Motor neuron (in vitro differentiated cells): ENCODE results near the gene HSPB7. TPM values are rescaled to one million over a fixed set of nuclear protein-coding genes. Genes with fewer than 3 reads are reported as not detected.
A peak's percentile ranks its signal among the peaks of the same experiment; 100 is the strongest.
"Not testable (repeated sequence)": the region's sequence is repeated elsewhere in the genome, so short reads cannot be mapped to it uniquely, and the experiment has no call there.

Experiments
- ATAC-seq, 8 experiments: fragments of 200-7000 bp; cut with Tn5 transposase; replicated peaks in 6 of 8; 2 replicates each; pipeline ENCODE4 v1.8.0; 2021; ENCODE audit warnings: mild to moderate bottlenecking in 8 of 8, moderate library complexity in 8 of 8
- H3K27ac ChIP-seq, 2 donors: fragments of 250-450 bp; sonication (Bioruptor Pico); 2 replicates each; pipeline ENCODE4 v1.9.0; 2021; ENCODE audit warnings: antibody characterized with exemption in 2 of 2, mild to moderate bottlenecking in 2 of 2, moderate library complexity in 1 of 2
- H3K4me1 ChIP-seq, 2 donors: fragments of 250-450 bp; sonication (Bioruptor Pico); replicated peaks in 1 of 2; 2 replicates each; pipeline ENCODE4 v1.6.1; 2021; ENCODE audit warnings: antibody characterized with exemption in 2 of 2, mild to moderate bottlenecking in 2 of 2, moderate library complexity in 1 of 2
- H3K4me3 ChIP-seq, 5 donors: fragments of 250-450 bp; sonication (Bioruptor Pico); 2 replicates each; pipeline ENCODE4 v1.9.0; 2021; ENCODE audit warnings: antibody characterized with exemption in 5 of 5, mild to moderate bottlenecking in 5 of 5, moderate library complexity in 4 of 5
- WGBS, 10 experiments: fragments of 450-650 bp; shearing (Covaris generic); methylation state at CpG; one replicate each; pipeline ENCODE4 v1.0.0; 2022; 5-methylcytosine and 5-hydroxymethylcytosine counted together
- in situ Hi-C, 9 experiments: fragments of 400-800 bp; cut with MboI; loops; one replicate each; pipeline ENCODE4 v1.15.0; 2021; ENCODE audit warnings: low sequenced_read_pairs in 9 of 9, low pct_unique_long_range_greater_than_20kb in 2 of 9; ENCODE audit not compliant: unreplicated experiment in 9 of 9
- total RNA-seq, 8 experiments: library from RNA; unstranded; fragments of 300-600 nt; gene quantifications; 2 replicates each; pipeline versions ENCODE4 v1.2.3 to v1.2.4, GENCODE V29; 2022

HSPB7 gene
- total RNA-seq, 8 experiments from 2014 or later: 0.11 to 1.6 (median 0.47) TPM

- Histone ChIP-seq H3K4me1 (peaks cover 13 to 15% of the 10 kb centered on the region in 2 donors), H3K4me3 (no peak overlapping the region), H3K27ac (no peak overlapping the region)
- ATAC-seq: no peak
- 29 to 100% (median 69%) methylated on average over 1 to 8 of the region's 19 CpGs; no CpG with 5 or more reads in 4 of the 10 experiments for WGBS, 10 experiments
- in situ Hi-C loops: no loop called here
Observed at GRCh38 chr1:16028237-16029002, 10.6 kb upstream of the HSPB7 start.

DNA sequence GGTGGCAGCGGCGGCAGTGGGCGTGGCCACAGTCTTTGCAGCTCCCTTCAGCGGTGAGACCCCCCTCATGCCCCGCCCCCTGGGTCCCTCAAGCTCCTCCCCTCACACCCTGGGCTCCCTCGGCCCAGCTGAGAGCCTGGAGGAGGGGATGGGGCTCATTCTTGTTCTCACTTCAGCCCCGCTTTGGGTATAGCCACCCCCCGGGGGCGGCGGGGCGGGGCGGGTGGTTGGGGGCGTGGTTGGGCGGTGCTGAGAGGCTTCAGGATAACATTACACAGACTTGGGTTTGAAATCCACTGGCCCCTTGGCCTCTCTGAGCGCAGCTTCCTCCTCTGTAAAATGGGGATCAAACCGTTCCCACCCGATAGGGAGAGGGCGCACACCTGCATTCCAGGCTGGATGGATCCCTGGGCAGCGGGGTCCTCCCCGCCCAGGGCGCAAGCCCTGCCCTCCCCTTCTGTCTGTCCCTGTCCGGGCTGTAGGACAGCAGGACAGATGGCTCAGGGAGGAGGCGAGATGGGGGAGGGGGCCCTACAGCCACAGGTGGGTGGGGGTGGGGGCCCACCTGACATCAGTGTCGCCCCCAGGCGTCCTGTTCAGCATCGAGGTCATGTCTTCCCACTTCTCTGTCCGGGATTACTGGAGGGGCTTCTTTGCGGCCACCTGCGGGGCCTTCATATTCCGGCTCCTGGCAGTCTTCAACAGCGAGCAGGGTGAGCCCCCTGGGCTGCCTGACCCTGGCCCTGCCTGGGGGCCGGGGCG is 9.1 kb upstream of the HSPB7 start:
- Histone ChIP-seq H3K4me1 (peaks cover 8 to 9% of the 10 kb centered on the region in 2 donors), H3K4me3 (peak overlapping the region in 2 of 5 donors; percentile 2), H3K27ac (no peak overlapping the region)
- peak; percentile 69 to 92 (median 87) for ATAC-seq
- in situ Hi-C loops: no loop called here
- WGBS, 10 experiments: 30 to 38% methylated on average over 2 of the region's 33 CpGs; no CpG with 5 or more reads in 8 of the 10 experiments

DNA sequence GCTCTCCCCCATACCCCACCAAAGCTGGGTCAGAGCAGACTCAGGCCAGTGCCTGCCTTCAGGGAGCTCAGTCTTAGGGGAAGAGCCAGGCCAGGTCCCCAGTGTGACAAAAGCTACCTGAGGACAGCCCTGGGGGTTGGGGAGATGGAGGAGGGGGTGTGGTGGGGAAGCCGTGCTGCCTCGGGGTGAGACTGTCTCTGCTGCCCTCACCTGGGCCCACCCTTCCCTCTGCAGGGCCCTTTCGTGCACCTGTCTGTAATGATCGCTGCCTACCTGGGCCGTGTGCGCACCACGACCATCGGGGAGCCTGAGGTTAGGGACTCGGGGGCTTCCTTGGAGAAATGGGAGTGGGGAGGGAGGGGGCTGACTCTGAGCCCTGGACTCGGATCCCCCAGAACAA is 8.5 kb upstream of the HSPB7 start:
- H3K27ac ChIP-seq, ATAC-seq, H3K4me3 ChIP-seq, in situ Hi-C loops: not testable (repeated sequence)
- peaks cover 13 to 14% of the 10 kb centered on the region in 2 donors for H3K4me1 ChIP-seq
- no CpG with 5 or more reads among the region's 10 CpGs for WGBS, 10 experiments

DNA sequence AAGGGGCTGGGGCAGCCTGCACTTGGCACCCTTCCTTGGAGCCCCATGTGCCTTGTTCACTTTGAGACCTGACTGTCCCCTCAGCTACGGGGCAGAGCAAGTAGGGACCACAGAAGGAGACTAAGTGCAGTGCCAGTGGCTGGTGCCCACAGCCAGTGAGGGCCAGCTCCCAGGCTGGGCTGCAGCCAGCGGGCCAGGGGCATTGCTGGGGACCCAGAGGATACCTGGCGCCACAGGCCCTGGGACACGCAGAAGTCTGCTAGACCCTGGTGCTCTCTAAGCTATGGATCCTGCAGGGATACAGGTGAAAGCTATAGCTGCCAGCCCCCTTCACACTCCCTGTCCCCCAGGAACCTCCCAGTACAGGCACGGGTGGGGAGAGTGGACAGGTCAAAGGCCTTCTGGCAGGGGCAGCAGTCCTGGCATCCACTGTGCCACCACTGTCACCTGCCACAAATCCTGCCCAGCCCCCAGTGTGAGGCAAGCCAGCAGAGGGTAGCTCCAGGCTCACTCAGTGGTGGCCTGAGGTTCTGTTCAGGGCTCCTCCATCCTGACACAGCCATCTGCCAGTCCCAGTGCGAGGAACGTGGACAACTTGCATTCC is 5.3 kb upstream of the HSPB7 start:
- in situ Hi-C loops: no loop called here
- WGBS, 10 experiments: 0 to 72% (median 51%) methylated on average over 1 to 4 of the region's 7 CpGs; no CpG with 5 or more reads in 6 of the 10 experiments
- no peak for ATAC-seq
- Histone ChIP-seq H3K4me3 (no peak overlapping the region), H3K4me1 (peaks cover 29 to 31% of the 10 kb centered on the region in 2 donors), H3K27ac (no peak overlapping the region)

GRCh38 chr1:16022393-16022792 is 4.5 kb upstream of the HSPB7 start:
- in situ Hi-C loops: no loop called here
- ATAC-seq: no peak
- WGBS, 10 experiments: 50 to 78% methylated on average over 2 to 5 of the region's 11 CpGs; no CpG with 5 or more reads in 8 of the 10 experiments
- peaks cover 36 to 37% of the 10 kb centered on the region in 2 donors for H3K4me1 ChIP-seq
- H3K27ac ChIP-seq: no peak overlapping the region
- no peak overlapping the region for H3K4me3 ChIP-seq

- in situ Hi-C loops: no loop called here
- peaks cover 30 to 34% of the 10 kb centered on the region in 2 donors for H3K4me1 ChIP-seq
- 0 to 67% (median 55%) methylated on average over 1 to 5 of the region's 6 CpGs; no CpG with 5 or more reads in 5 of the 10 experiments for WGBS, 10 experiments
- H3K4me3 ChIP-seq: no peak within 1 kb of the TSS
- ATAC-seq: no peak
- H3K27ac ChIP-seq: no peak within 1 kb of the TSS
Observed at GRCh38 chr1:16021681-16022080, 3.8 kb upstream of the HSPB7 start, which contains the start of gene CLCNKA. Gene CLCNKA, plus strand, starts transcription at chr1:16022036. Its CDS starts 584 bp downstream, at chr1:16022620.

- ATAC-seq, H3K4me3 ChIP-seq, H3K27ac ChIP-seq, in situ Hi-C loops: not testable (repeated sequence)
- peaks cover 30 to 34% of the 10 kb centered on the region in 2 donors for H3K4me1 ChIP-seq
- WGBS, 10 experiments: 60% methylated on average over 1 of the region's 9 CpGs; no CpG with 5 or more reads in 9 of the 10 experiments
Observed at GRCh38 chr1:16020878-16021277, 3.0 kb upstream of the HSPB7 start.

- Histone ChIP-seq H3K4me1 (peaks cover 30 to 34% of the 10 kb centered on the region in 2 donors), H3K27ac (no peak overlapping the region), H3K4me3 (no peak overlapping the region)
- in situ Hi-C loops: no loop called here
- ATAC-seq: no peak
- WGBS, 10 experiments: 40 to 89% (median 71%) methylated on average over 1 to 3 of the region's 6 CpGs; no CpG with 5 or more reads in 7 of the 10 experiments
Observed at GRCh38 chr1:16020325-16020724, 2.5 kb upstream of the HSPB7 start.

DNA sequence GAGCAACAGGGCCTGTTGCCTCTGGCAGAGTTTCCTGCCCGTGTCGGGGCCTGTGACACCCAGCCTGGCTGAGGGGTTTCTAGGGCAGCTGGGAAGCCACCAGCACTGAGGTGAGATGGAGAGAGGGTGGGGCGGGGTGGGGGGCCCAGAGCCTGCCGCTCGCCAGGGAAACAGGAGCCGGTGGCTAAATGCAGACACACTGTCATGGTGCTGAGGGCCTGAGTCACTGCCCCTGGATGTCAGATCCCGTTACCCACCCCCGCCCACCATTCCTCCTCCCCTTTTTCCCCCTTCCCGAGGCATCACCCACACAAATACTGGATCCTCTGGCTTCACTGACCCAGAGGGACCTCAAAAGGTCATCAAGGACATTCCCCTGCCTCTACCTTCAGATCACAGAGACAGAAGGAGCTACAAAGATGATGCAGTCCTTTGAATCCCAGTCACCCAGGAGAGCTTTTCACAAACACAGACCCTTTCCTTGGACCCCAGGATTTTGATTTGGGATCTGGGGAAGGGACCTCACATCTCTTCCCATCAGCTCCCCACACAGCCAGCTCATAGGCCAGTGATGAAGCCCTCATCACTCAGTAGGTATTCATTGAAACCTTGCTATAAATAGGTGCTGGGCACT is 1.9 kb upstream of the HSPB7 start:
- in situ Hi-C loops: no loop called here
- Histone ChIP-seq H3K27ac (no peak overlapping the region), H3K4me3 (no peak overlapping the region), H3K4me1 (peaks cover 35 to 36% of the 10 kb centered on the region in 2 donors)
- 40% methylated on average over 1 of the region's 9 CpGs; no CpG with 5 or more reads in 9 of the 10 experiments for WGBS, 10 experiments
- peak in 6 of 8 experiments; percentile 9 to 80 (median 67) for ATAC-seq

- WGBS, 10 experiments: 40 to 100% (median 85%) methylated on average over 2 to 17 of the region's 23 CpGs; no CpG with 5 or more reads in 2 of the 10 experiments
- H3K4me1 ChIP-seq: peaks cover 42 to 44% of the 10 kb centered on the region in 2 donors
- ATAC-seq: peak in 4 of 8 experiments; percentile 6 to 17 (median 7)
- H3K27ac ChIP-seq: no peak overlapping the region
- H3K4me3 ChIP-seq: no peak overlapping the region
- in situ Hi-C loops: no loop called here
Observed at GRCh38 chr1:16018749-16019643, 1.2 kb upstream of the HSPB7 start.

DNA sequence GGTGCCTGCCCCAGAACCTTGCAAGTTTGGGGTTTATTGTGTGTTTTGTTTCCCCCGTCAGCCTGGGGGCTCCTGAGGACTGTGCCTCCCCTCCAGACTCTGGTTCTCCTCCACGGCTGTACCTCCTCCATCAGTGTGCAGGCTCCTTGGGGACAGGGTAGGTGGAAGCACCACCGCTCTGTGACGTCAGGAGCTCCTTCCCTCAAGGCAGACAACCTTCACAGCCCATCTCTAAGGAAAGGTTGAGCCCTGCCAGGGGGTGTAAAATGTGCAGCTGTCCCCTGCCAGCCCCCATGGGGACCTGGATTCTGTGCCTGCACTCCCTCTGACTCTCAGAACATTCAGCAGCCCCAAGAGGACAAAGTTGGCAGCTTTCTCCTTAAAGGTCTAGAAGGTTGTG is 465 bp upstream of the HSPB7 start:
- peak in 4 of 8 experiments; percentile 1 to 14 (median 4) for ATAC-seq
- peaks cover 47 to 51% of the 10 kb centered on the region in 2 donors for H3K4me1 ChIP-seq
- WGBS, 10 experiments: 20 to 67% (median 43%) methylated on average over 2 to 4 of the region's 4 CpGs; no CpG with 5 or more reads in 6 of the 10 experiments
- in situ Hi-C loops: no loop called here
- no peak overlapping the region for H3K27ac ChIP-seq
- H3K4me3 ChIP-seq: no peak overlapping the region

GRCh38 chr1:16017076-16017460 is 775 bp downstream of the HSPB7 start:
- in situ Hi-C loops: no loop called here
- Histone ChIP-seq H3K27ac (no peak overlapping the region), H3K4me1 (peaks cover 53 to 58% of the 10 kb centered on the region in 2 donors), H3K4me3 (no peak overlapping the region)
- WGBS, 10 experiments: 100% methylated on average over 1 to 2 of the region's 10 CpGs; no CpG with 5 or more reads in 8 of the 10 experiments
- ATAC-seq: no peak
